Psoas muscle (tissue), 8 donors: ENCODE measurements around the gene ATN1. TPM values are rescaled to one million over a fixed set of nuclear protein-coding genes. Genes with fewer than 3 reads are reported as not detected.
A peak's percentile ranks its signal among the peaks of the same experiment; 100 is the strongest.

Experiments used
- ATAC-seq, 4 donors: fragments of 200-7000 bp; cut with Tn5 transposase; one replicate each; pipeline ENCODE4 v1.9.1; 2020; ENCODE audit warnings: moderate library complexity in 3 of 4, mild to moderate bottlenecking in 2 of 4
- DNase-seq, 2 donors: peaks; one replicate each; pipeline ENCODE4 v3.0.0-alpha.2; 2020
- H3K27ac ChIP-seq: fragments of 200-600 bp; one replicate; pipeline ENCODE4 v1.8.0; 2022
- H3K27me3 ChIP-seq, 3 donors: fragments of 200-600 bp in 1 of 3; one replicate each; pipeline versions ENCODE4 v1.6.1 to v1.8.0; 2013 to 2022; ENCODE audit warnings: low read length in 2 of 3, mild to moderate bottlenecking in 2 of 3, moderate library complexity in 1 of 3; ENCODE audit not compliant: insufficient read depth in 3 of 3
- H3K36me3 ChIP-seq, 2 donors: fragments of 200-600 bp in 1 of 2; one replicate each; pipeline versions ENCODE4 v1.6.1 to v1.8.0; 2013 to 2022; ENCODE audit warnings: low read depth in 1 of 2, mild to moderate bottlenecking in 1 of 2, moderate library complexity in 1 of 2; ENCODE audit not compliant: insufficient read depth in 1 of 2
- H3K4me1 ChIP-seq: fragments of 200-600 bp; one replicate; pipeline ENCODE4 v1.8.0; 2022
- H3K4me3 ChIP-seq: fragments of 200-600 bp; one replicate; pipeline ENCODE4 v1.8.0; 2022; ENCODE audit warnings: mild to moderate bottlenecking
- H3K9me3 ChIP-seq: fragments of 200-600 bp; one replicate; pipeline ENCODE4 v1.8.0; 2022
- WGBS, 3 donors: extraction: QIAGEN DNeasy Blood & Tissue Kit; methylation state at CpG; one replicate each; pipeline versions ENCODE4 v1.1.6 to v1.1.7; 2013; 5-methylcytosine and 5-hydroxymethylcytosine counted together
- intact Hi-C, 2 donors: fragments of 100-400 bp; cut with DNase I; formaldehyde crosslinking; loops; one replicate each; pipeline versions ENCODE4 v1.11.0 to v1.14.2; 2022
- polyA plus RNA-seq, 3 donors: library from polyadenylated mRNA; stranded (reverse); fragments of 200-250 nt; gene quantifications; one replicate each; pipeline ENCODE4 v1.2.3, GENCODE V29; 2013
- total RNA-seq, 4 donors: library from RNA; stranded (reverse); fragmentation: NEBNext Ultra II Directional in 2 of 4; extraction: Animal tissue kit (Norgen Biotek cat#: 25700) in 2 of 4; gene quantifications; one replicate each; pipeline versions ENCODE4 v1.2.1 to v1.2.4, GENCODE V29; 2021 to 2023
- TF ChIP-seq, protein P1 (sequence below): fragments of 200-600 bp; IDR thresholded peaks from one replicate; pipeline ENCODE4 v1.8.0; 2022; ENCODE audit warnings: antibody characterized with exemption
- donor health status: healthy with polysubstance abuse.
- donor health status: DM: no; HTN: no; CAD: no; lungs with moderate emphysema.
- donor health status: Bipolar disorder and iron deficiency.
- donor health status: healthy.
- donor health status: DM: yes; HTN: yes; CAD: no.
- donor health status: DM: no; HTN: no; CAD: no.
- donor health status: DM: no; HTN: no; CAD: no.
- donor health status: DM: yes; HTN: yes; CAD: no.

Gene ATN1
- total and polyA plus RNA-seq, 7 donors: 24.9 to 55.8 (median 46.0) TPM

DNA sequence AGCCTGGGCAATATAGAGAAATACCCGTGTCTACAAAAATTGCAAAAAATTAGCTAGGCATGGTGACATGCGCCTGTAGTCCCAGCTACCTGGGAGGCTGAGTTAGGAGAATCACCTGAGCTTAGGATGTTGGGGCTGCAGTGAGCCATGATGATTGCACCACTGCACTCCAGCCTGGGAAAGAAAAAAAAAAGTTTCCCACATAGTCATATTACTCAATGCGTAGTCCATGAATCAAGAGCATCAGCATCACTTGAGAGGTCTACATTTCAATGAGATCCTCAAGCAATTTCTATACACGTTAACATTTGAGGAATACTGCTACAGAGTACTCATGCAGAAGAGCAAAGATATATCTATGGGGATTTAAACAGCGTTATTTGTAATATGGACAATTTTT, 28.3 kb upstream of the ATN1 start:
- peaks cover 5% of the 10 kb centered on the region for H3K4me1 ChIP-seq
- 69 to 79% (median 72%) methylated on average over 5 of the region's 5 CpGs for WGBS, 3 donors
- H3K4me3 ChIP-seq: no peak overlapping the region
- no peaks in the 10 kb centered on the region for H3K36me3 ChIP-seq
- no peaks in the 10 kb centered on the region for H3K9me3 ChIP-seq
- TF ChIP-seq, protein P1, sequence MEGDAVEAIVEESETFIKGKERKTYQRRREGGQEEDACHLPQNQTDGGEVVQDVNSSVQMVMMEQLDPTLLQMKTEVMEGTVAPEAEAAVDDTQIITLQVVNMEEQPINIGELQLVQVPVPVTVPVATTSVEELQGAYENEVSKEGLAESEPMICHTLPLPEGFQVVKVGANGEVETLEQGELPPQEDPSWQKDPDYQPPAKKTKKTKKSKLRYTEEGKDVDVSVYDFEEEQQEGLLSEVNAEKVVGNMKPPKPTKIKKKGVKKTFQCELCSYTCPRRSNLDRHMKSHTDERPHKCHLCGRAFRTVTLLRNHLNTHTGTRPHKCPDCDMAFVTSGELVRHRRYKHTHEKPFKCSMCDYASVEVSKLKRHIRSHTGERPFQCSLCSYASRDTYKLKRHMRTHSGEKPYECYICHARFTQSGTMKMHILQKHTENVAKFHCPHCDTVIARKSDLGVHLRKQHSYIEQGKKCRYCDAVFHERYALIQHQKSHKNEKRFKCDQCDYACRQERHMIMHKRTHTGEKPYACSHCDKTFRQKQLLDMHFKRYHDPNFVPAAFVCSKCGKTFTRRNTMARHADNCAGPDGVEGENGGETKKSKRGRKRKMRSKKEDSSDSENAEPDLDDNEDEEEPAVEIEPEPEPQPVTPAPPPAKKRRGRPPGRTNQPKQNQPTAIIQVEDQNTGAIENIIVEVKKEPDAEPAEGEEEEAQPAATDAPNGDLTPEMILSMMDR: no peak
- no peaks in the 10 kb centered on the region for H3K27me3 ChIP-seq
- DNase-seq: no peak
- no peak overlapping the region for H3K27ac ChIP-seq
- intact Hi-C loops: loop anchor here in 1 of 2 donors (5.0 kb wide), 1 partner anchor 373 kb away; no protein-coding TSS in a partner anchor
- no peak for ATAC-seq

DNA sequence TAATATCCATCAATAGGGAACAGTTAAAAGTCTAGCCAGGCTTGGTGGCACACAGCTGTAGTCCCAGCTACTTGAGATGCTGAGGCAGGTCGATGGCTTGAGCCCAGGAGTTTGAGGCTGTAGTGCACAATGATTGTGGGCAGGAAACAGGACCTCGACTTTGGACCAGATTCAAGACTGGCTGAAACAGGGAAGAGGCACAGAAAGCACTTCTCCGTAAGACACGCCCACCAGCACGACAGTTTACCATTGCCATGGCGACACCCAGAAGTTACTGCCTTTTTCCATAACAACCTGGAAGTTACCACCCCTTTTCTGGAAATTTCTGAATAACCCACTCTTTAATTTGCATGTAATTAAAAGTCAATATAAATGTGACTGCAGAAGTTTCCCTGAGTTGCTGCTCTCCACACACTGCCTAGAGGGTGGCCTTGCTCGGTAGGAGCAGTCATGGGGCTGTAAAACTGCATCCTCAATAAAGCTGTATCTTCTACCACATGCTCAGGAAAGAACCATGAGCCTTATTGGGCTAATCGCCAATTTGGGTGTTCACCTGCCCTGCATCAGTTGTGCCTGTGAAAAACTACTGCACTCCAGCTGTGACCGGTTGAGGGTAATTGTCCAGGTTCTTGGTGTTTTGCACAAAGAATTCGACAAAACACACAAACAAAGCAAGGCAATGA, 27.8 kb upstream of the ATN1 start:
- intact Hi-C loops: loop anchor here in 1 of 2 donors (5.0 kb wide), 1 partner anchor 372 kb away; no protein-coding TSS in a partner anchor
- Histone ChIP-seq H3K9me3 (no peaks in the 10 kb centered on the region), H3K27ac (no peak overlapping the region), H3K4me1 (peaks cover 5% of the 10 kb centered on the region), H3K27me3 (no peaks in the 10 kb centered on the region), H3K36me3 (no peaks in the 10 kb centered on the region), H3K4me3 (no peak overlapping the region)
- DNase-seq: no peak
- TF ChIP-seq, protein P1: no peak
- WGBS, 3 donors: 47 to 62% (median 58%) methylated on average over 10 of the region's 10 CpGs
- ATAC-seq: no peak

DNA sequence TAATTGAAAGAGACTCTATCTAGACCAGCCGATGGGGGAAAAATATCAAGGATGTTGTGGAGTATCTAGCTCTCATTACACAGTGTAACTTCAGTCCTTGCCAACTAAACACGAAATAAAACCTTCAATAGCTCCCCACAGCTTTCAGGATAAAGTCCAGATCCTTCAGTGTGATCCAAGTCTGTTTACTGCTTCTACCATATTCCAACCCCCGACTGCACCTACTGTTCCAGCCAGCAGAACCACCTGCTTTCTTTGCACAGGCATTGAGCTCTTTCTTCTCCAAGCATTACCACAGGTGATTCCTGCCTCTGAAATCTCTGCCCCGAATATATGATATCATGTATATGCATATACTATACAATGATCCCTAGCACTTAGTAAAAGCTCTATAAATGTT, 25.3 kb upstream of the ATN1 start:
- WGBS, 3 donors: 77 to 85% (median 82%) methylated on average over 4 of the region's 4 CpGs
- Histone ChIP-seq H3K27ac (no peak overlapping the region), H3K36me3 (peaks cover 0 to 15% of the 10 kb centered on the region in 2 donors), H3K4me3 (no peak overlapping the region), H3K27me3 (no peaks in the 10 kb centered on the region), H3K4me1 (peaks cover 5% of the 10 kb centered on the region), H3K9me3 (no peaks in the 10 kb centered on the region)
- TF ChIP-seq, protein P1: no peak
- DNase-seq: no peak
- intact Hi-C loops: no loop called here
- no peak for ATAC-seq

DNA sequence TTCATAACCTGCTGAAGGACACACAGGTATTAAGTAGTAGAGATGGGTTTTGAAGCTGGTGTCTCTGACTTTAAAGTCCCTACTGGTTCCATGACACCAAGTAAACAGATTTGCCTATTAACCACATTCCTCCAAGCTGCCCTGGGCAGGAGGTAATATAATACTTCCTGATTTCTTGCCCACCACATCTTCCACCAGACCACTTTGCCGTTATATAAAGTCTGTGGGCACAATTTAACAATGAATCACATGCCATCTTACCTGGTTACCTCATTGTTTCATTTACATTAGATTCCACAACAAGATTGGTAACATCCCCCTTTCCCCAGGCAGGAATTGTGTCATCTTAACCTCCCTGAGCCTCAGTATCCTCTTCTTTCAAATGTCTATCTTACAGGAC, 24.0 kb upstream of the ATN1 start:
- DNase-seq (no peak), ATAC-seq (no peak)
- Histone ChIP-seq H3K27me3 (no peaks in the 10 kb centered on the region), H3K9me3 (no peaks in the 10 kb centered on the region), H3K36me3 (peaks cover 0 to 22% of the 10 kb centered on the region in 2 donors), H3K4me1 (peaks cover 5% of the 10 kb centered on the region), H3K27ac (no peak overlapping the region), H3K4me3 (peak overlapping the region; percentile 91)
- intact Hi-C loops: no loop called here
- TF ChIP-seq, protein P1: no peak
- WGBS, 3 donors: 58 to 73% (median 64%) methylated on average over 1 of the region's 1 CpG
